Kidney epithelial cell (primary cell): ENCODE results near the gene EYA3. TPM values are rescaled to one million over a fixed set of nuclear protein-coding genes. Genes with fewer than 3 reads are reported as not detected.

ENCODE experiments used
- DNase-seq: peaks from one replicate; pipeline ENCODE4 v3.0.0-alpha.2; 2010; ENCODE audit warnings: low read depth
- H3K27me3 ChIP-seq: 2 replicates; pipeline ENCODE4 v1.6.0; 2011; ENCODE audit warnings: low read length; ENCODE audit not compliant: control insufficient read depth, insufficient read depth
- H3K36me3 ChIP-seq: 2 replicates; pipeline ENCODE4 v1.5.1; 2011; ENCODE audit warnings: low read length; ENCODE audit not compliant: control insufficient read depth, insufficient read depth
- H3K4me3 ChIP-seq: 2 replicates; pipeline ENCODE4 v1.5.1; 2011; ENCODE audit warnings: low read depth, mild to moderate bottlenecking, control low read depth, low read length
- CTCF ChIP-seq: IDR thresholded peaks from 2 replicates; pipeline ENCODE4 v1.5.1; 2011; ENCODE audit warnings: mild to moderate bottlenecking, moderate library complexity, low read length, control low read depth, inconsistent platforms; ENCODE audit not compliant: insufficient read depth, poor library complexity, severe bottlenecking
- total RNA-seq: library from RNA; depleted of rRNA; stranded (reverse); fragments of >200 nt; gene quantifications from 2 replicates; pipeline ENCODE4 v1.2.3, GENCODE V29; 2015

EYA3 gene
- total RNA-seq, 1 donor from 2014 or later, result 15.1 TPM

- Histone ChIP-seq H3K4me3 (peak overlapping the region; percentile 64), H3K27me3 (no peaks in the 10 kb centered on the region), H3K36me3 (no peaks in the 10 kb centered on the region)
- DNase-seq, result no peak
- TF ChIP-seq CTCF, result no peak
Measured at GRCh38 chr1:27960762-27961645, 127.4 kb downstream of the EYA3 start.

GRCh38 chr1:27959792-27960603 lies 128.4 kb downstream of the EYA3 start, which contains the start of gene XKR8:
XKR8 (plus strand) TSS chr1:27959973; CDS start chr1:27960070, 97 bp downstream.
- Histone ChIP-seq H3K27me3 (no peaks in the 10 kb centered on the region), H3K36me3 (no peaks in the 10 kb centered on the region), H3K4me3 (peak within 1 kb of the TSS; percentile 64)
- peak; percentile 37 for TF ChIP-seq CTCF
- peak; percentile 12 for DNase-seq

GRCh38 chr1:27958513-27958912 lies 129.9 kb downstream of the EYA3 start:
- no peak for DNase-seq
- TF ChIP-seq CTCF, result no peak
- no peaks in the 10 kb centered on the region for H3K27me3 ChIP-seq
- no peak overlapping the region for H3K4me3 ChIP-seq
- H3K36me3 ChIP-seq, result no peaks in the 10 kb centered on the region

GRCh38 chr1:27957655-27958054 lies 130.8 kb downstream of the EYA3 start:
- TF ChIP-seq CTCF, result no peak
- Histone ChIP-seq H3K4me3 (no peak overlapping the region), H3K36me3 (no peaks in the 10 kb centered on the region), H3K27me3 (no peaks in the 10 kb centered on the region)
- no peak for DNase-seq

GRCh38 chr1:27956761-27957160 lies 131.6 kb downstream of the EYA3 start:
- no peak for TF ChIP-seq CTCF
- H3K4me3 ChIP-seq, result no peak overlapping the region
- no peak for DNase-seq
- H3K27me3 ChIP-seq, result no peaks in the 10 kb centered on the region
- H3K36me3 ChIP-seq, result no peaks in the 10 kb centered on the region
